Kidney glomerular epithelial cell (primary cell): Measurements from ENCODE around the gene FBXW7.
A peak's percentile ranks its signal among the peaks of the same experiment; 100 is the strongest.

ENCODE experiments used
- DNase-seq: peaks from one replicate; lab custom pipeline; 2025; lab: John Stamatoyannopoulos, UW

FBXW7 gene

GRCh38 chr4:152471251-152471792 lies 64.6 kb downstream of the FBXW7 start:
- DNase-seq: no peak

GRCh38 chr4:152468408-152468807 lies 67.5 kb downstream of the FBXW7 start:
- no peak for DNase-seq

GRCh38 chr4:152467101-152467500 lies 68.8 kb downstream of the FBXW7 start:
- DNase-seq: no peak

GRCh38 chr4:152464030-152464823 lies 71.7 kb downstream of the FBXW7 start:
- no peak for DNase-seq

- DNase-seq: no peak
These were observed 72.3 kb downstream of the FBXW7 start for GRCh38 chr4:152463562-152463961.

- DNase-seq: peak; percentile 41
These were observed 73.2 kb downstream of the FBXW7 start for GRCh38 chr4:152462695-152463094.

GRCh38 chr4:152462047-152462446 lies 73.8 kb downstream of the FBXW7 start:
- no peak for DNase-seq

- no peak for DNase-seq
These were observed 75.4 kb downstream of the FBXW7 start for GRCh38 chr4:152460488-152460887.

- DNase-seq: no peak
These were observed 76.6 kb downstream of the FBXW7 start for GRCh38 chr4:152459326-152459725.

- DNase-seq: no peak
These were observed 77.0 kb downstream of the FBXW7 start for GRCh38 chr4:152458801-152459302.

GRCh38 chr4:152456609-152457008 lies 79.3 kb downstream of the FBXW7 start:
- no peak for DNase-seq

- DNase-seq: no peak
These were observed 80.6 kb downstream of the FBXW7 start for GRCh38 chr4:152455311-152455710.

GRCh38 chr4:152454398-152455011 lies 81.4 kb downstream of the FBXW7 start:
- DNase-seq: peak; percentile 69

GRCh38 chr4:152451496-152451895 lies 84.4 kb downstream of the FBXW7 start:
- DNase-seq: no peak

GRCh38 chr4:152448854-152449253 lies 87.0 kb downstream of the FBXW7 start:
- DNase-seq: no peak

GRCh38 chr4:152448038-152448707 lies 87.7 kb downstream of the FBXW7 start:
- no peak for DNase-seq

GRCh38 chr4:152443859-152444258 lies 92.0 kb downstream of the FBXW7 start:
- DNase-seq: no peak

GRCh38 chr4:152437561-152437960 lies 98.3 kb downstream of the FBXW7 start:
- DNase-seq: no peak

- DNase-seq: no peak
These were observed 99.5 kb downstream of the FBXW7 start for GRCh38 chr4:152436384-152436783.

- DNase-seq: no peak
These were observed 101.9 kb downstream of the FBXW7 start for GRCh38 chr4:152434011-152434410.

GRCh38 chr4:152431784-152432183 lies 104.1 kb downstream of the FBXW7 start:
- no peak for DNase-seq

GRCh38 chr4:152431291-152431690 lies 104.6 kb downstream of the FBXW7 start:
- DNase-seq: no peak

GRCh38 chr4:152430507-152430906 lies 105.4 kb downstream of the FBXW7 start:
- DNase-seq: no peak
